ENCODE data around the gene SMG7.
A peak's percentile ranks its signal among the peaks of the same experiment; 100 is the strongest.

The SMG7 gene

GRCh38 chr1:183512450-183512849 lies 40.2 kb downstream of the SMG7 start:
- DNase-seq (ENCODE audit: low read depth) = no peak

GRCh38 chr1:183514235-183514634 lies 41.9 kb downstream of the SMG7 start:
- no peak for DNase-seq (ENCODE audit: low read depth)

- DNase-seq (ENCODE audit: low read depth) = peak; percentile 72
Observed at GRCh38 chr1:183515002-183515689, 42.8 kb downstream of the SMG7 start.

GRCh38 chr1:183516725-183517124 lies 44.4 kb downstream of the SMG7 start:
- no peak for DNase-seq (ENCODE audit: low read depth)

- no peak for DNase-seq (ENCODE audit: low read depth)
Observed at GRCh38 chr1:183517401-183517800, 45.1 kb downstream of the SMG7 start.

- DNase-seq (ENCODE audit: low read depth) = no peak
Observed at GRCh38 chr1:183520379-183520778, 48.1 kb downstream of the SMG7 start.

GRCh38 chr1:183522104-183522503 lies 49.8 kb downstream of the SMG7 start:
- DNase-seq (ENCODE audit: low read depth) = no peak

GRCh38 chr1:183528577-183528976 lies 56.3 kb downstream of the SMG7 start:
- no peak for DNase-seq (ENCODE audit: low read depth)

GRCh38 chr1:183533617-183534174 lies 61.4 kb downstream of the SMG7 start:
- no peak for DNase-seq (ENCODE audit: low read depth)

- no peak for DNase-seq (ENCODE audit: low read depth)
Observed at GRCh38 chr1:183537405-183537804, 65.1 kb downstream of the SMG7 start.

GRCh38 chr1:183543619-183544204 lies 71.4 kb downstream of the SMG7 start:
- peak; percentile 24 for DNase-seq (ENCODE audit: low read depth)

GRCh38 chr1:183544598-183545297 lies 72.4 kb downstream of the SMG7 start:
- DNase-seq (ENCODE audit: low read depth) = no peak

GRCh38 chr1:183546427-183546826 lies 74.1 kb downstream of the SMG7 start:
- no peak for DNase-seq (ENCODE audit: low read depth)

GRCh38 chr1:183548116-183548515 lies 75.8 kb downstream of the SMG7 start:
- DNase-seq (ENCODE audit: low read depth) = no peak

- DNase-seq (ENCODE audit: low read depth) = no peak
Observed at GRCh38 chr1:183550915-183551314, 78.6 kb downstream of the SMG7 start.

- DNase-seq (ENCODE audit: low read depth) = no peak
Observed at GRCh38 chr1:183551924-183552323, 79.6 kb downstream of the SMG7 start.

GRCh38 chr1:183552441-183552840 lies 80.1 kb downstream of the SMG7 start:
- no peak for DNase-seq (ENCODE audit: low read depth)

- DNase-seq (ENCODE audit: low read depth) = no peak
Observed at GRCh38 chr1:183552891-183553290, 80.6 kb downstream of the SMG7 start.

GRCh38 chr1:183553331-183553730 lies 81.0 kb downstream of the SMG7 start:
- no peak for DNase-seq (ENCODE audit: low read depth)

GRCh38 chr1:183553764-183554163 lies 81.5 kb downstream of the SMG7 start:
- DNase-seq (ENCODE audit: low read depth) = no peak

- no peak for DNase-seq (ENCODE audit: low read depth)
Observed at GRCh38 chr1:183554577-183554976, 82.3 kb downstream of the SMG7 start.

GRCh38 chr1:183559061-183559460 lies 86.8 kb downstream of the SMG7 start:
- no peak for DNase-seq (ENCODE audit: low read depth)

GRCh38 chr1:183562701-183563100 lies 90.4 kb downstream of the SMG7 start:
- DNase-seq (ENCODE audit: low read depth) = no peak

Measured in HS-5 (cell line).